Mesenchymal stem cell (in vitro differentiated cells and primary cell): ENCODE measurements around the gene NGF.

Experiments
- DNase-seq: peaks from one replicate; pipeline ENCODE4 v3.0.0-alpha.2; 2013
- H2AFZ ChIP-seq: one replicate; pipeline ENCODE4 v1.6.1; 2013; ENCODE audit warnings: low read depth, mild to moderate bottlenecking, control low read depth, inconsistent platforms, low read length, moderate library complexity
- H2AK5ac ChIP-seq: 2 replicates; pipeline ENCODE4 v1.6.1; 2013; ENCODE audit warnings: low read length, moderate library complexity, mild to moderate bottlenecking, inconsistent platforms; ENCODE audit not compliant: severe bottlenecking
- H2BK120ac ChIP-seq: one replicate; pipeline ENCODE4 v1.6.1; 2013; ENCODE audit warnings: low read depth, mild to moderate bottlenecking, inconsistent platforms, low read length, moderate library complexity
- H2BK12ac ChIP-seq, 2 experiments: one replicate each; pipeline ENCODE4 v1.6.1; 2013; ENCODE audit warnings: inconsistent platforms in 2 of 2, low read length in 2 of 2, mild to moderate bottlenecking in 2 of 2, moderate library complexity in 2 of 2, control low read depth in 1 of 2
- H2BK15ac ChIP-seq: one replicate; pipeline ENCODE4 v1.6.1; 2013; ENCODE audit warnings: mild to moderate bottlenecking, low read depth, inconsistent platforms; ENCODE audit not compliant: poor library complexity, severe bottlenecking
- H2BK5ac ChIP-seq: 2 replicates; pipeline ENCODE4 v1.6.1; 2013; ENCODE audit warnings: low read depth, mild to moderate bottlenecking, low read length, control low read depth, inconsistent platforms; ENCODE audit not compliant: poor library complexity, severe bottlenecking
- H3K14ac ChIP-seq, 2 experiments: one replicate each; pipeline ENCODE4 v1.6.1; 2013; ENCODE audit warnings: inconsistent platforms in 2 of 2, low read length in 2 of 2, control low read depth in 1 of 2, mild to moderate bottlenecking in 1 of 2, moderate library complexity in 1 of 2
- H3K18ac ChIP-seq, 2 experiments: one replicate each; pipeline ENCODE4 v1.6.1; 2013; ENCODE audit warnings: inconsistent platforms in 2 of 2, low read length in 2 of 2, control low read depth in 1 of 2, low read depth in 1 of 2, mild to moderate bottlenecking in 1 of 2
- H3K23ac ChIP-seq, 2 experiments: one replicate each; pipeline ENCODE4 v1.6.1; 2013; ENCODE audit warnings: inconsistent platforms in 2 of 2, low read length in 2 of 2, mild to moderate bottlenecking in 2 of 2, moderate library complexity in 2 of 2, control low read depth in 1 of 2
- H3K27ac ChIP-seq: 2 replicates; pipeline ENCODE4 v1.5.1; 2013; ENCODE audit warnings: mild to moderate bottlenecking, moderate library complexity, low read length, control low read depth, inconsistent platforms; ENCODE audit not compliant: poor library complexity, severe bottlenecking
- H3K27me3 ChIP-seq, 2 experiments: 2 replicates each; pipeline versions ENCODE4 v1.6.1 to v1.7.0; 2013; ENCODE audit warnings: low read length in 2 of 2, mild to moderate bottlenecking in 2 of 2, moderate library complexity in 2 of 2, control low read depth in 1 of 2, inconsistent platforms in 1 of 2; ENCODE audit not compliant: control insufficient read depth in 1 of 2, insufficient read depth in 1 of 2
- H3K36me3 ChIP-seq, 2 experiments: 2 replicates each; pipeline versions ENCODE4 v1.6.1 to v1.7.0; 2013; ENCODE audit warnings: low read length in 2 of 2, control low read depth in 1 of 2, inconsistent platforms in 1 of 2, low read depth in 1 of 2, mild to moderate bottlenecking in 1 of 2; ENCODE audit not compliant: insufficient read depth in 2 of 2, control insufficient read depth in 1 of 2
- H3K4ac ChIP-seq, 2 experiments: one replicate each; pipeline ENCODE4 v1.6.1; 2013; ENCODE audit warnings: inconsistent platforms in 2 of 2, low read length in 2 of 2, mild to moderate bottlenecking in 2 of 2, moderate library complexity in 2 of 2, control low read depth in 1 of 2, low read depth in 1 of 2
- H3K4me1 ChIP-seq: 2 replicates; pipeline ENCODE4 v1.6.1; 2013; ENCODE audit warnings: low read depth, low read length, control low read depth; ENCODE audit not compliant: control insufficient read depth, insufficient read depth
- H3K4me2 ChIP-seq: 2 replicates; pipeline ENCODE4 v1.6.1; 2013; ENCODE audit warnings: low read length, mild to moderate bottlenecking, inconsistent platforms; ENCODE audit not compliant: poor library complexity, severe bottlenecking
- H3K4me3 ChIP-seq, 2 experiments: 2 replicates each; pipeline versions ENCODE4 v1.5.1 to v1.7.0; 2013; ENCODE audit warnings: low read length in 2 of 2, mild to moderate bottlenecking in 2 of 2, control low read depth in 1 of 2, low read depth in 1 of 2; ENCODE audit not compliant: insufficient read depth in 1 of 2
- H3K79me1 ChIP-seq: replicated peaks from 2 replicates; pipeline ENCODE4 v1.6.1; 2013; ENCODE audit warnings: mild to moderate bottlenecking, control low read depth, low read length, inconsistent platforms; ENCODE audit not compliant: poor library complexity, severe bottlenecking
- H3K9ac ChIP-seq: 2 replicates; pipeline ENCODE4 v1.7.0; 2013; ENCODE audit warnings: mild to moderate bottlenecking, low read length, moderate library complexity
- H3K9me3 ChIP-seq: 2 replicates; pipeline ENCODE4 v1.7.0; 2013; ENCODE audit warnings: mild to moderate bottlenecking, low read length; ENCODE audit not compliant: control insufficient read depth
- H4K8ac ChIP-seq: one replicate; pipeline ENCODE4 v1.6.1; 2013; ENCODE audit warnings: inconsistent platforms, mild to moderate bottlenecking, low read length, moderate library complexity
- H4K91ac ChIP-seq: one replicate; pipeline ENCODE4 v1.6.1; 2013; ENCODE audit warnings: mild to moderate bottlenecking, low read length, inconsistent platforms
- WGBS: methylation state at CpG from one replicate; pipeline ENCODE4 v1.1.7; 2013; ENCODE audit warnings: mixed read lengths; 5-methylcytosine and 5-hydroxymethylcytosine counted together

The NGF gene

DNA sequence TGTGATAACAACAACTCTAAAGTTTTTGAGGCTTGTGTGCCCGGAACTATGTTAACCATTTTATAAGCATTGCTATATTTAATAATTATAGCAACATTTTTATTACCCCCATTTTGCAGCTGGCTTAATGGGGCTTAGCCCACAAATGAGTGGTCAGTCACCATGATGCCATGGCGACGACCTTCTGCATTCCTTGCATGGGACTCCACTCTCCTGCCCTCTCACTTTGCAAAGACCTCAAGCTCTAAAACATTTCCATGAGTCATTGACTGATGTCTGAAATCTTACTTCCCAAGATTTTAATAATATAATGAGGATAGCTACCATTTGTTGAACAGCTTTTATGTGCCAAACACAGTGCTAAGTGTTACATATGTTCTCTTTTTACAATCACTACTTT is 15.4 kb downstream of the NGF start:
- H3K79me1 ChIP-seq = no peaks in the 10 kb centered on the region
- H2AFZ ChIP-seq = no peak overlapping the region
- no peak overlapping the region for H3K9ac ChIP-seq
- no peak overlapping the region for H4K8ac ChIP-seq
- H3K27me3 ChIP-seq = no peaks in the 10 kb centered on the region
- no peak overlapping the region for H3K4me2 ChIP-seq
- peaks cover 0 to 3% of the 10 kb centered on the region in 2 experiments for H3K36me3 ChIP-seq
- no peak overlapping the region for H3K4ac ChIP-seq
- H3K4me3 ChIP-seq = no peak overlapping the region
- H3K9me3 ChIP-seq = no peaks in the 10 kb centered on the region
- peaks cover 1% of the 10 kb centered on the region for H3K4me1 ChIP-seq
- H2BK120ac ChIP-seq = no peak overlapping the region
- H3K23ac ChIP-seq = no peak overlapping the region
- 67% methylated on average over 2 of the region's 3 CpGs for WGBS
- H2BK5ac ChIP-seq = no peak overlapping the region
- H3K27ac ChIP-seq = no peak overlapping the region
- no peak overlapping the region for H3K14ac ChIP-seq
- H4K91ac ChIP-seq = no peak overlapping the region
- DNase-seq = peak; percentile 36
- H3K18ac ChIP-seq = no peak overlapping the region
- no peak overlapping the region for H2BK12ac ChIP-seq
- no peak overlapping the region for H2AK5ac ChIP-seq
- H2BK15ac ChIP-seq = no peak overlapping the region

DNA sequence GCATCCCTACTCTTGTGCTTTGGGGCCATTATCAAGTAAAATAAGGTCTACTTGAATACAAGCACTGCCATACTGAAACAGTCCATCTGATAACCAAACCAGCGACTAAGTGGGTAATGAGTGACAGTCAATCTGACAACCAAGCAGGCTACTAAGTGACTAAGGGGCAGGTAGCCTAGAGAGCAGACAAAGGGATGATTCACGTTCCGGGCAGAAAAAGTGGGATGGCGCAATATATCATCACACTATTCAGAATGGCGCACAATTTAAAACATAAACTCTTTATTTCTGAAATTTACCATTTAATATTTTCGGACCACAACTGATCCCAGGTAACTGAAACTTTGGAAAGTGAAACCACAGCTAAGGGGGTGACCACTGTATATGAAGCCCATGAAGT is 17.7 kb downstream of the NGF start:
- H3K4me3 ChIP-seq = no peak overlapping the region
- H3K9me3 ChIP-seq = no peaks in the 10 kb centered on the region
- peaks cover 1% of the 10 kb centered on the region for H3K4me1 ChIP-seq
- H3K27me3 ChIP-seq = no peaks in the 10 kb centered on the region
- no peak overlapping the region for H2BK15ac ChIP-seq
- no peak overlapping the region for H2BK120ac ChIP-seq
- no peak overlapping the region for H3K18ac ChIP-seq
- DNase-seq = no peak
- H2BK5ac ChIP-seq = no peak overlapping the region
- H3K36me3 ChIP-seq = peaks cover 0 to 3% of the 10 kb centered on the region in 2 experiments
- no peak overlapping the region for H4K91ac ChIP-seq
- no peak overlapping the region for H4K8ac ChIP-seq
- H2AK5ac ChIP-seq = no peak overlapping the region
- H2AFZ ChIP-seq = no peak overlapping the region
- H3K23ac ChIP-seq = no peak overlapping the region
- no peak overlapping the region for H3K4me2 ChIP-seq
- WGBS = 92% methylated on average over 6 of the region's 6 CpGs
- H3K4ac ChIP-seq = no peak overlapping the region
- H3K9ac ChIP-seq = no peak overlapping the region
- no peak overlapping the region for H2BK12ac ChIP-seq
- no peak overlapping the region for H3K27ac ChIP-seq
- H3K79me1 ChIP-seq = no peaks in the 10 kb centered on the region
- no peak overlapping the region for H3K14ac ChIP-seq

DNA sequence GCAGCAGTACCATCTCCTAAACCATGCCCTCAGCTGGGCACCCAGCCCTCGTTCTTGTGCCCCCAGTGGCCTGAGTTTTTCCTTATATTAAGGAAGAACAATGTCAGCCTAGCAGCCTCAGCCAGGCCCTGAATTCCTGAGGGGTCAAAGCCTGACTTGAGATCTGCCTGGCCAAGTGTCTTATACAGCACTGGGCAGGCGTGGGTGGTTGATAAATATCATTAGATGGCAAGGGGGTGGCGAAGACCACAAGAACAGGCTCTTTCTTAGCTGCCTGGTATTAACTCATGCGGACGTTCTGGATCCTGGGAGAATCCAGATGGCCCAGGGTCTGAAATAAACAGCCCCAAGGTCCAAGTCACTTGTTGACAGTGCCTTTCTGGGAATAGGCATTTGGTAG is 18.3 kb downstream of the NGF start:
- Histone ChIP-seq H3K9me3 (no peaks in the 10 kb centered on the region), H3K14ac (no peak overlapping the region), H3K27ac (no peak overlapping the region), H3K4me3 (no peak overlapping the region), H2BK12ac (no peak overlapping the region), H2AK5ac (no peak overlapping the region), H2BK120ac (no peak overlapping the region), H3K23ac (no peak overlapping the region), H3K36me3 (peaks cover 0 to 3% of the 10 kb centered on the region in 2 experiments), H4K8ac (no peak overlapping the region), H4K91ac (no peak overlapping the region), H3K9ac (no peak overlapping the region), H2BK5ac (no peak overlapping the region), H3K79me1 (no peaks in the 10 kb centered on the region), H2AFZ (no peak overlapping the region), H3K4me2 (no peak overlapping the region), H2BK15ac (no peak overlapping the region), H3K4me1 (peaks cover 4% of the 10 kb centered on the region), H3K27me3 (no peaks in the 10 kb centered on the region), H3K4ac (no peak overlapping the region), H3K18ac (no peak overlapping the region)
- DNase-seq = no peak
- 70% methylated on average over 4 of the region's 5 CpGs for WGBS

DNA sequence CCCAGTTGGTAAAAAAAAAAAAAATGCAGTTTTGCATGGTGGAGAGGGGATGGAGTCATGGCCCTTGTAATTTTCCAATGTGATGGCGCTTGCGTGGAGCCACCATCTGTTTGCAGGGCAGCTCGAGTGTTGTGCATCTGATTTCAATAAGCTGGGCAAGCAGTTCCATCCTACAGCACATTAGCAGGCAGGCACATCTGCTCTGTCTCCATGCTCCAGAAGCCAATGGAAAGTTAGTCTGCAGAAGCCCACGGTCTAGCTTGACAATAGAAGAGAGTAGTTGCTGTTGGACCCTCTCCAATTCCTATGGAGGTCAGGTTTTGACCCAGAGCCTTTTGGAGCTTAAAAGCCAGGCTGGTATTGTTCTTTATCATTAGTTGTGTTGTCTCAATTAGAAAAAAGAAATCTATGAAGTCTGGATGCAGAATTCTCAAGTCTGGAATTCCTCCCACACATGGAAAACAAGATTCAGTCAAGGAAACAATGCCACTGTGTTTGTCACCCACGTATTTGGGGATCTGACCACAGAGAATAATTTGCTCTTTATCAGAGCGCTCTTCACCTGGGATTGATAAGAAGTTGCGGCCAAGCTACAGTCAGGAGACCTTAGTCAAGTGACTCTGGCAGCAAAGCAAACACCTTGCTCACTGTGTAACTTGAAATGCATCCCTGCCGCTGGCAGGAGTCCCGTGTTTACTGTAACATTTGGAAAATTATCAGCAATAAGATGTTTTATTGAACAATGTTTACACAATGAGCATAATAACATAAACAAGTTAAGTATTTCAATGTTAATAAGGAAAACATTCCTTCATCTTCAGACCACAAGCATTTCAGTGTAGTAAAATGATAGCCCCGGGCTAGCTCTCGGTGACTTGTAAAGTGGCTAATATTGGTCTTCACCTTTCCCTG is 20.7 kb downstream of the NGF start:
- Histone ChIP-seq H3K18ac (no peak overlapping the region), H3K27ac (no peak overlapping the region), H3K36me3 (peaks cover 0 to 3% of the 10 kb centered on the region in 2 experiments)

More for the DNA sequence above, 20.7 kb downstream of the NGF start:
- Histone ChIP-seq H3K9me3 (no peaks in the 10 kb centered on the region), H2AFZ (no peak overlapping the region), H2BK120ac (no peak overlapping the region), H2BK5ac (no peak overlapping the region), H3K9ac (no peak overlapping the region), H4K91ac (no peak overlapping the region), H3K4me1 (peaks cover 5% of the 10 kb centered on the region), H3K4ac (no peak overlapping the region), H3K4me2 (no peak overlapping the region), H3K4me3 (no peak overlapping the region), H3K27me3 (no peaks in the 10 kb centered on the region), H2BK15ac (no peak overlapping the region), H2BK12ac (no peak overlapping the region), H4K8ac (no peak overlapping the region), H2AK5ac (no peak overlapping the region), H3K79me1 (no peaks in the 10 kb centered on the region), H3K14ac (no peak overlapping the region), H3K23ac (no peak overlapping the region)
- DNase-seq = no peak
- 79% methylated on average over 9 of the region's 11 CpGs for WGBS
